Glutamatergic neuron (in vitro differentiated cells): Measurements from ENCODE around the gene ARHGAP21. TPM values are rescaled to one million over a fixed set of nuclear protein-coding genes. Genes with fewer than 3 reads are reported as not detected.
A peak's percentile ranks its signal among the peaks of the same experiment; 100 is the strongest.

Experiments
- DNase-seq: peaks from one replicate; pipeline ENCODE4 v3.0.0; 2022
- H3K27ac Mint-ChIP-seq: one replicate; pipeline ENCODE4 v1.8.0; 2020; ENCODE audit warnings: mild to moderate bottlenecking, mixed read lengths, inconsistent platforms; ENCODE audit not compliant: unreplicated experiment
- H3K27me3 Mint-ChIP-seq: one replicate; pipeline ENCODE4 v1.8.0; 2020; ENCODE audit warnings: mild to moderate bottlenecking, moderate library complexity, mixed read lengths, inconsistent platforms; ENCODE audit not compliant: unreplicated experiment
- H3K36me3 Mint-ChIP-seq: one replicate; pipeline ENCODE4 v1.8.0; 2020; ENCODE audit warnings: mild to moderate bottlenecking, mixed read lengths, inconsistent platforms; ENCODE audit not compliant: unreplicated experiment
- H3K4me1 Mint-ChIP-seq: one replicate; pipeline ENCODE4 v1.8.0; 2020; ENCODE audit warnings: mild to moderate bottlenecking, low read depth, mixed read lengths, inconsistent platforms; ENCODE audit not compliant: unreplicated experiment
- H3K4me3 Mint-ChIP-seq: one replicate; pipeline ENCODE4 v1.8.0; 2020; ENCODE audit warnings: mild to moderate bottlenecking, mixed read lengths, inconsistent platforms; ENCODE audit not compliant: unreplicated experiment
- H3K9me3 Mint-ChIP-seq: one replicate; pipeline ENCODE4 v1.8.0; 2020; ENCODE audit warnings: mild to moderate bottlenecking, moderate library complexity, mixed read lengths, inconsistent platforms; ENCODE audit not compliant: unreplicated experiment
- total RNA-seq: library from RNA; stranded (reverse); fragmentation: NEBNext Ultra II Directional; extraction: Animal tissue kit (Norgen Biotek cat#: 25700); gene quantifications from one replicate; pipeline ENCODE4 v1.2.1, GENCODE V29; 2021; ENCODE audit not compliant: unreplicated experiment
- TF ChIP-seq, protein P1 (sequence below): fragments of 200-600 bp; sonication (generic); IDR thresholded peaks from one replicate; pipeline ENCODE4 v1.5.0; 2021; ENCODE audit not compliant: partially characterized antibody, unreplicated experiment

ARHGAP21 gene
- total RNA-seq, 1 donor from 2014 or later = 217 TPM

- H3K4me3 Mint-ChIP-seq = no peak overlapping the region
These were observed 79.9 kb downstream of the ARHGAP21 start for GRCh38 chr10:24643679-24644209.

GRCh38 chr10:24642921-24643678 is 80.6 kb downstream of the ARHGAP21 start:
- Mint-ChIP-seq H3K27me3 (no peaks in the 10 kb centered on the region), H3K27ac (no peak overlapping the region), H3K36me3 (no peaks in the 10 kb centered on the region), H3K9me3 (no peaks in the 10 kb centered on the region), H3K4me1 (no peaks in the 10 kb centered on the region), H3K4me3 (no peak overlapping the region)
- DNase-seq = no peak
- TF ChIP-seq, protein P1, sequence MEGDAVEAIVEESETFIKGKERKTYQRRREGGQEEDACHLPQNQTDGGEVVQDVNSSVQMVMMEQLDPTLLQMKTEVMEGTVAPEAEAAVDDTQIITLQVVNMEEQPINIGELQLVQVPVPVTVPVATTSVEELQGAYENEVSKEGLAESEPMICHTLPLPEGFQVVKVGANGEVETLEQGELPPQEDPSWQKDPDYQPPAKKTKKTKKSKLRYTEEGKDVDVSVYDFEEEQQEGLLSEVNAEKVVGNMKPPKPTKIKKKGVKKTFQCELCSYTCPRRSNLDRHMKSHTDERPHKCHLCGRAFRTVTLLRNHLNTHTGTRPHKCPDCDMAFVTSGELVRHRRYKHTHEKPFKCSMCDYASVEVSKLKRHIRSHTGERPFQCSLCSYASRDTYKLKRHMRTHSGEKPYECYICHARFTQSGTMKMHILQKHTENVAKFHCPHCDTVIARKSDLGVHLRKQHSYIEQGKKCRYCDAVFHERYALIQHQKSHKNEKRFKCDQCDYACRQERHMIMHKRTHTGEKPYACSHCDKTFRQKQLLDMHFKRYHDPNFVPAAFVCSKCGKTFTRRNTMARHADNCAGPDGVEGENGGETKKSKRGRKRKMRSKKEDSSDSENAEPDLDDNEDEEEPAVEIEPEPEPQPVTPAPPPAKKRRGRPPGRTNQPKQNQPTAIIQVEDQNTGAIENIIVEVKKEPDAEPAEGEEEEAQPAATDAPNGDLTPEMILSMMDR = peak; percentile 82

More at GRCh38 chr10:24643679-24644209, 79.9 kb downstream of the ARHGAP21 start:
- no peaks in the 10 kb centered on the region for H3K4me1 Mint-ChIP-seq
- TF ChIP-seq, protein P1 = no peak
- H3K36me3 Mint-ChIP-seq = no peaks in the 10 kb centered on the region
- no peaks in the 10 kb centered on the region for H3K27me3 Mint-ChIP-seq
- no peaks in the 10 kb centered on the region for H3K9me3 Mint-ChIP-seq
- no peak for DNase-seq
- H3K27ac Mint-ChIP-seq = no peak overlapping the region

DNA sequence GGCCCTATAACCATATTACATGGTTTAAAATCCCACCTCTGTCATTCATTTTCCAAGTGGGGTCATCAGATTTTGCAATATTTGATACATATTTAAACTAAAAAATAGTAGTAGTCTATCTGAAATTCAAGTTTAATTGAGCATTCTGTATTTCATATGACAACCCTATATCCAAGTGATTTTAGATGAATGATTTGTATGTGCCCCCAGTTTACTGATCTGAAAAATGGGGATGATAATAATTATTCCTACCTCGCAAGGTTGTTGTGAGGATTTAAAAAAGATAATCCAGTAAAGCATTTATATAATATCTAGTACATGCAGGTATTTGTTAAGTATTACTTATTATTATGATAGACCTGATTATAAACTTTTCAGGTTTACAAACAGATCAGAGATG is 84.6 kb downstream of the ARHGAP21 start:
- no peaks in the 10 kb centered on the region for H3K36me3 Mint-ChIP-seq
- no peak overlapping the region for H3K4me3 Mint-ChIP-seq
- no peak overlapping the region for H3K27ac Mint-ChIP-seq

GRCh38 chr10:24625778-24626177 is 97.9 kb downstream of the ARHGAP21 start:
- peaks cover 3% of the 10 kb centered on the region for H3K9me3 Mint-ChIP-seq
- DNase-seq = no peak
- TF ChIP-seq, protein P1 = no peak
- peaks cover 6% of the 10 kb centered on the region for H3K4me1 Mint-ChIP-seq
- H3K36me3 Mint-ChIP-seq = no peaks in the 10 kb centered on the region
- H3K4me3 Mint-ChIP-seq = no peak overlapping the region
- H3K27ac Mint-ChIP-seq = no peak overlapping the region
- no peaks in the 10 kb centered on the region for H3K27me3 Mint-ChIP-seq

More for the DNA sequence above, 84.6 kb downstream of the ARHGAP21 start:
- Mint-ChIP-seq H3K9me3 (no peaks in the 10 kb centered on the region), H3K27me3 (no peaks in the 10 kb centered on the region), H3K4me1 (no peaks in the 10 kb centered on the region)
- DNase-seq = no peak
- TF ChIP-seq, protein P1 = no peak

DNA sequence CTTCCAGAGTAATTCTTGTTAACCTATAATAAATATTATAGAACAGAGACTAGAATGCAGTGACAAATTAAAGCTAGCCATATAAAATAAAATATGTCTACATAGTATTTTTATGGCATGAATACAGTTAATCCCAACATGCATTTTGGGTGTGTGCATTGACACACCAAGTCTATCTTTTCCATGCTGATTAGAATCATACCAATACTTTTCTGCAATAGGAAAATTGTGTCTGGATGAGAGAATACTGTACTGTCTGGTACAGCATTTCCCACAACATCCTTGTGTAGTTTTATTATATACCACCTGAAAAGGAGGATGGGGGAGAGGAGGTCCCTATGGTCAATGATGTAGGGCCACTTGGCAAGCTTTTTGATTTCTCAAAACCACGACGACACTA is 100.3 kb downstream of the ARHGAP21 start:
- TF ChIP-seq, protein P1 = no peak
- Mint-ChIP-seq H3K9me3 (peaks cover 3% of the 10 kb centered on the region), H3K36me3 (no peaks in the 10 kb centered on the region), H3K4me3 (no peak overlapping the region), H3K27ac (no peak overlapping the region), H3K27me3 (no peaks in the 10 kb centered on the region), H3K4me1 (peaks cover 6% of the 10 kb centered on the region)
- no peak for DNase-seq
